Measurements from ENCODE around the gene ELOVL1. TPM values are rescaled to one million over a fixed set of nuclear protein-coding genes. Genes with fewer than 3 reads are reported as not detected.

Gene ELOVL1
- polyA plus RNA-seq, 1 donor, result 68.7 TPM

DNA sequence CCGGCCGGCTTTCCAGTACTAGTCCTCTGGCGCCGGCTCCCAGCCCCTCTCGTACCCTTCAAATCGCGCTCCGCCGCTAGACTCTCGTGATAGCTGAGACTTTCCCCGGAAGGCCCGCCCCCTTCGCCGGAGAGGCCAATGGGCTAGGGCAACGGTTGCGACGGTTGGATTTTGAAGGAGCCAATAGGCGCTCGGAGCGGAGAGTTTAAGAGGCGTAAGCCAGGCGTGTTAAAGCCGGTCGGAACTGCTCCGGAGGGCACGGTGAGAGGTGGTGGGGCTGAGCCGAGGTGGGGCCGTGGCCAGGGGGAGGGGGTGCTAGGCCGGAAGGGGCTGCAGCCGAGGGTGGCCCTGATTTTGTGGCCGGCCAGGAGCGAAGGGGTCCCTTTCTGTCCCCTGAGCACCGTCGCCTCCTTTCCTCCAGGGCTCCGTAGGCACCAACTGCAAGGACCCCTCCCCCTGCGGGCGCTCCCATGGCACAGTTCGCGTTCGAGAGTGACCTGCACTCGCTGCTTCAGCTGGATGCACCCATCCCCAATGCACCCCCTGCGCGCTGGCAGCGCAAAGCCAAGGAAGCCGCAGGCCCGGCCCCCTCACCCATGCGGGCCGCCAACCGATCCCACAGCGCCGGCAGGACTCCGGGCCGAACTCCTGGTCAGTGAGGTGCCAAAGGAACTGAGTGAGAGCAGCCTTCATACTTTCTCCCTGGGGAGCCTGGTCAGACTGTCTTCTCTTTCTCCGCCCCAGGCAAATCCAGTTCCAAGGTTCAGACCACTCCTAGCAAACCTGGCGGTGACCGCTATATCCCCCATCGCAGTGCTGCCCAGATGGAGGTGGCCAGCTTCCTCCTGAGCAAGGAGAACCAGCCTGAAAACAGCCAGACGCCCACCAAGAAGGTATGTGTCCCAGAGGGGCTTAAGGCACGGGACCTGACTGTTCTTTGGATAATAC is 8.8 kb downstream of the ELOVL1 start, which contains the start of gene CDC20:
Gene CDC20, plus strand, starts transcription at position 236 of the 948 bp plus-strand sequence. Its CDS starts 235 bp downstream, at position 471.
- Histone ChIP-seq H3K4me1 (ENCODE audit: control insufficient read depth, insufficient read depth, low read length) (peaks cover 21% of the 10 kb centered on the region), H3K4me3 (ENCODE audit: low read length) (peak within 1 kb of the TSS; percentile 82), H3K36me3 (ENCODE audit: control insufficient read depth, insufficient read depth, low read length) (peaks cover 31% of the 10 kb centered on the region), H3K27me3 (ENCODE audit: control insufficient read depth, insufficient read depth, low read length) (no peaks in the 10 kb centered on the region), H3K9me3 (ENCODE audit: control insufficient read depth, low read depth, low read length) (no peaks in the 10 kb centered on the region), H3K27ac (ENCODE audit: low read length) (peak within 1 kb of the TSS; percentile 95)
- WGBS (ENCODE audit: insufficient coverage, low lambda C conversion rate), result no CpG with 5 or more reads among the region's 59 CpGs
- DNase-seq, result peak; percentile 96 to 98

DNA sequence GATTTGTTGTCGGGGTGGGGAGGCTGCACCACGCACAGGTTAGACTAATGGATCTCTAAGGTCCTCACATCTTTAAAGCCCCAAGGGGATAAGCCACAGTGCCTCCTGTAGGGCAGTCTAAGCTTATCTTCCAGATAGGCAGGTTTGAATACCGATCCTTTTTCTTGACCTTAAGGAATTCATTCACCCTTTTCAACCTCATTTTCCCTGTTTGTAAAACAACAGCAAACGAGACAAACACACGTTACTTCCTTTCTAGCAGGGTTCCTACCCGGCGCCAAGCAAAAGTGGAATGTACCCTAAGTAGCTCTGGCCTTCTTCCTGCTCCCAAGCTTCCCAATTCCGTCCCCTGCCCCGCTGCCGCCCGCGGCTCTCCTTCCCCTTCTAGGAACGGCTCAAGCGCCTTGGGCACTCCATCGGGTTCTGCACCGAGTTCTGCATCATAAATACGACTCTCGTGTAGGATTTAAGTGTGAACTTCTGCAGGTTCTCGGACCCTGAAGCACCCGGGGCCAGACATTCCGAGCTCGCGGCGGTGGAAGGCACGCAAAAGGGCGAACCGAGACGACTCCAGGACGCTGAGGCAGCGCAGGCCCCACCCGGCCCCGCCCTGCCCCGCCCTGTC is 9.6 kb downstream of the ELOVL1 start:
- Histone ChIP-seq H3K27ac (ENCODE audit: low read length) (peak overlapping the region; percentile 95), H3K27me3 (ENCODE audit: control insufficient read depth, insufficient read depth, low read length) (no peaks in the 10 kb centered on the region), H3K4me1 (ENCODE audit: control insufficient read depth, insufficient read depth, low read length) (peaks cover 14% of the 10 kb centered on the region), H3K4me3 (ENCODE audit: low read length) (peak overlapping the region; percentile 82), H3K36me3 (ENCODE audit: control insufficient read depth, insufficient read depth, low read length) (peaks cover 24% of the 10 kb centered on the region), H3K9me3 (ENCODE audit: control insufficient read depth, low read depth, low read length) (no peaks in the 10 kb centered on the region)
- DNase-seq, result peak; percentile 38 to 66
- WGBS (ENCODE audit: insufficient coverage, low lambda C conversion rate), result no CpG with 5 or more reads among the region's 33 CpGs

DNA sequence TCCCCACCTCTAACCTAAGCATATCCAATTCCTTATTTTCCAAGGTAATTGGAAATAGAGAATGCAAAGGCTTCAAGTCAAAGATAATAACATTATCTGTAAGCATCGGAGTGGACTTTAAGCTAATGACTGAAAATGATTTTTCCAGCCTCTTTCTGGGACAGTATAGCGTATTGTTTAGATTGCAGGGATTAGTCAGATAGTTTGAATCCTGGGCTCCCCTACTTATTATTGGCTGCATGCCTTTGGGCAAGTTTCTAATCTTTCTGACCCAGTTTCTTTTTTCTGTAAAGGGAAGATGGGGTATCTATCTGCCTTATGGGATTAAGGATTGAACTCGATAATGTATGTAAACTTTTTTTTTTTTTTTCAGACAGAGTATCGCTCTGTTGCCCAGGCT is 10.6 kb downstream of the ELOVL1 start:
- Histone ChIP-seq H3K9me3 (ENCODE audit: control insufficient read depth, low read depth, low read length) (no peaks in the 10 kb centered on the region), H3K27me3 (ENCODE audit: control insufficient read depth, insufficient read depth, low read length) (no peaks in the 10 kb centered on the region), H3K27ac (ENCODE audit: low read length) (no peak overlapping the region), H3K4me1 (ENCODE audit: control insufficient read depth, insufficient read depth, low read length) (peaks cover 14% of the 10 kb centered on the region), H3K4me3 (ENCODE audit: low read length) (no peak overlapping the region), H3K36me3 (ENCODE audit: control insufficient read depth, insufficient read depth, low read length) (peaks cover 17% of the 10 kb centered on the region)
- WGBS (ENCODE audit: insufficient coverage, low lambda C conversion rate), result no CpG with 5 or more reads among the region's 4 CpGs
- no peak for DNase-seq

DNA sequence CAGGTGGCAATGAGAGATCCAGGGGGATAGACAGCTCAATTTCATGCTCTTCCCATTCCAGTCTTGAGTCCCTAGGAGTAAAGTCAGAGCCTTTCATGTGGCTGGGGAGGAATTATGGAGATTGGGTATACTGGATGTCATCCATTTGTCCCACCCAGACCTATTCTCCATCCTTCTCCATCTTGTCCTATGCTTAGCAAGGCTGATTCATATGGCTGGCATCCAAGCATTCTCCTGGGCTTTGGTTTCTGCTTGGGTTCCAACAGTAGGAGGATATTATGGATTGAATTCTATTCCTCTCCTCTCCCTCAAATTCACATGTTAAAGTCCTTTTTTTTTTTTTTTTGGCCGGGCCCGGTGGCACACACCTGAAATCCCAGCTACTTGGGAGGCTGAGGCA is 12.9 kb downstream of the ELOVL1 start:
- no peak for DNase-seq
- H3K36me3 ChIP-seq (ENCODE audit: control insufficient read depth, insufficient read depth, low read length), result no peaks in the 10 kb centered on the region
- no CpG with 5 or more reads among the region's 2 CpGs for WGBS (ENCODE audit: insufficient coverage, low lambda C conversion rate)

DNA sequence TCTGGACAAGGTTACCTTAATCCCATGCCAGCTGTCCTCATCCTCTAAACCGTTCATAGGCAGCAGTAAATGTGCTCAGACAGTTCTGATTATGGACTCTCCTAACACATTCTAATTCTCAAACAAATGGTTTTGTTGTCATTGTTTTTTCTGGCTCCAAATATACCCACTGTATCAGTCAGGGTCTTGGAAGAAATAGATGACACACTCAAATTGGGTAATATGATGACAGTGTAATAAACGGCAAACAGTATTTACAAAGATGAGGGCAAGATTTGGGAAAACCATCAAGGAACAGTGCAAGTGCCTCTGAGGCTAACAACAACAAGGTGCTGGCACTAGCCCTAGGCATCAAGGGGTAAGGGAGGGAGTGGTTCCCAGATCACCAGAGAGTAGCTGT is 13.3 kb downstream of the ELOVL1 start:
- H3K4me3 ChIP-seq (ENCODE audit: low read length), result no peak overlapping the region
- no peak overlapping the region for H3K27ac ChIP-seq (ENCODE audit: low read length)
- DNase-seq, result no peak
- no peaks in the 10 kb centered on the region for H3K36me3 ChIP-seq (ENCODE audit: control insufficient read depth, insufficient read depth, low read length)
- H3K4me1 ChIP-seq (ENCODE audit: control insufficient read depth, insufficient read depth, low read length), result peaks cover 17% of the 10 kb centered on the region
- H3K9me3 ChIP-seq (ENCODE audit: control insufficient read depth, low read depth, low read length), result no peaks in the 10 kb centered on the region
- WGBS (ENCODE audit: insufficient coverage, low lambda C conversion rate), result 80% methylated on average over 1 of the region's 2 CpGs
- no peaks in the 10 kb centered on the region for H3K27me3 ChIP-seq (ENCODE audit: control insufficient read depth, insufficient read depth, low read length)

More for the DNA sequence above, 12.9 kb downstream of the ELOVL1 start:
- Histone ChIP-seq H3K27me3 (ENCODE audit: control insufficient read depth, insufficient read depth, low read length) (no peaks in the 10 kb centered on the region), H3K4me1 (ENCODE audit: control insufficient read depth, insufficient read depth, low read length) (peaks cover 16% of the 10 kb centered on the region), H3K9me3 (ENCODE audit: control insufficient read depth, low read depth, low read length) (no peaks in the 10 kb centered on the region), H3K4me3 (ENCODE audit: low read length) (no peak overlapping the region), H3K27ac (ENCODE audit: low read length) (no peak overlapping the region)

DNA sequence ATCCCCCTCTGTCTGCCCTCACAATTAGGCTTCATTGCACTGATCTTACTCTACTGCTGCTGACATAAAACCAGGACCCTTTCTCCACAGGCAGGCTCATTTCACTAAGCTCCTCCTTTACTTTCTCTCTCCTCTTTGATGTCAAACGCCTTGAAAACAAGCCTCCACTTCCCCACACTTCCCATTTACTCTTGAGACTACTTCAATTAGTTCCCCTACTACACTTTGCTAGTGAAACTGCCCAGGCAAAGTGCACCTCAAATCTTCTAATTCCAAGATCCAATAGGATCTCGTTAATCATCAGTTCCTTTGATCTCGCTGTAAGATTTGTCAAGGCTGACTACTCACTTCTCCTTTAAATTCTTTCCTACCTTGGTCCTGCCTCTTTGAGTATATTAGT is 14.9 kb downstream of the ELOVL1 start:
- WGBS (ENCODE audit: insufficient coverage, low lambda C conversion rate), result 82% methylated on average over 2 of the region's 3 CpGs
- no peak for DNase-seq

DNA sequence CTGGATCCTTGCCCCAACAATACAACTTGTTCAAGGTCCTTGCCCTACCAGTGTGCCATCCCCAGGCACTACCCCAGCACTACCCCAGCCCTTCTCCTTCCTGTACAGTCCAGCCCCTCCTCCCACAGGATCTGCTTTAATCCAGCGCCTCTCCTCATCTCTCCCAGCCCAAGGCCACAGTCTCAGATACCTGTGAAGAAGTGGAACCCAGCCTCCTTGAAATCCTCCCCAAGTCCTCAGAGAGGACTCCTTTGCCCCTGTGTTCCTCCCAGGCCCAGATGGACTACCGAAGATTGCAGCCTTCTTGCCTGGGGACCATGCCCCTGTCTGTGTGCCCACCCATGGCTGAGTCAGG is 15.5 kb downstream of the ELOVL1 start:
- DNase-seq, result no peak
- Histone ChIP-seq H3K4me3 (ENCODE audit: low read length) (no peak overlapping the region), H3K36me3 (ENCODE audit: control insufficient read depth, insufficient read depth, low read length) (no peaks in the 10 kb centered on the region), H3K9me3 (ENCODE audit: control insufficient read depth, low read depth, low read length) (no peaks in the 10 kb centered on the region), H3K27me3 (ENCODE audit: control insufficient read depth, insufficient read depth, low read length) (peaks cover 4% of the 10 kb centered on the region), H3K27ac (ENCODE audit: low read length) (no peak overlapping the region), H3K4me1 (ENCODE audit: control insufficient read depth, insufficient read depth, low read length) (peaks cover 18% of the 10 kb centered on the region)
- no CpG with 5 or more reads among the region's 2 CpGs for WGBS (ENCODE audit: insufficient coverage, low lambda C conversion rate)

More for the DNA sequence above, 14.9 kb downstream of the ELOVL1 start:
- peaks cover 20% of the 10 kb centered on the region for H3K4me1 ChIP-seq (ENCODE audit: control insufficient read depth, insufficient read depth, low read length)
- no peak overlapping the region for H3K27ac ChIP-seq (ENCODE audit: low read length)
- H3K9me3 ChIP-seq (ENCODE audit: control insufficient read depth, low read depth, low read length), result no peaks in the 10 kb centered on the region
- peaks cover 4% of the 10 kb centered on the region for H3K27me3 ChIP-seq (ENCODE audit: control insufficient read depth, insufficient read depth, low read length)
- no peaks in the 10 kb centered on the region for H3K36me3 ChIP-seq (ENCODE audit: control insufficient read depth, insufficient read depth, low read length)
- H3K4me3 ChIP-seq (ENCODE audit: low read length), result no peak overlapping the region

DNA sequence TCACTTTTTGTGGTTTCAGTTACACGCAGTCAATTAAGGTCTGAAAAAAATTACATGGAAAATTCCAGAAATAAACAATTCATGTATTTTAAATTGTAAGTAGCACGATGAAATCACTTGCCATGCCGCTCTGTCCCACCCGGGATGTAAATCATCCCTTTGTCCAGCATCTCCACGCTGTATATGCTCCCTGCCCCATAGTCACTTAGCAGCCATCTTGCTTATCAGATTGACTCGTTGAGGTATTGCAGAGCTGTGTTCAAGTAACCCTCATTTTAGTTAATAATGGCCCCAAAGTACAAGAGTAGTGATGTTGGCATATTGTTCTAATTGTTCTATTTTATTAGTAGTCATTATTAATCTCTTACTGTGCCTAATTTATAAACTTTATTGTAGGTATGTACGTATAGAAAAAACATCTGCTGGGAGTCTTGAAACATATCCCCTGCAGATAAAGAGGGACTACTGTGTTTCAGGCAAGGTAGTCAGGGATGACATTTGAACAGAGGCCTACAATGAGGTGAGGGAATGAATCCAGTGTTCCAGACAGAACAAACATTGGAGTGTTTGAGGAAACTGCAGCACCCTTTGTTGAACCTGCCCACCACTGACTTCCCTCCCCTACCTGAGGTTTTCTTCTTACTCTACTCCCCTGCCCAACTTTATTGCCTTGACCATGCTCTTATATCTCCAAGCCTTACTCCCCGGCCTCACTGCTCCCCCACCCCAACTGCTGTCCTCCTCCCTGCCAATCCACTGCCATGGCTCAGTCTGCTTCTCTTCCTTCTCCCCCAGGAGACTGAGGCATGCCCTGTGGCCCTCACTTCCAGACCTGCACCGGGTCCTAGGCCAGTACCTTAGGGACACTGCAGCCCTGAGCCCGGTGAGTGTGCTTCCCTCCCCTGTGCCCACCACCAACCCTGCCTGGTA is 16.1 kb downstream of the ELOVL1 start:
- peaks cover 14% of the 10 kb centered on the region for H3K4me1 ChIP-seq (ENCODE audit: control insufficient read depth, insufficient read depth, low read length)
- H3K9me3 ChIP-seq (ENCODE audit: control insufficient read depth, low read depth, low read length), result no peaks in the 10 kb centered on the region
- no peak overlapping the region for H3K27ac ChIP-seq (ENCODE audit: low read length)
- DNase-seq, result no peak
- no peak overlapping the region for H3K4me3 ChIP-seq (ENCODE audit: low read length)
- no peaks in the 10 kb centered on the region for H3K36me3 ChIP-seq (ENCODE audit: control insufficient read depth, insufficient read depth, low read length)
- H3K27me3 ChIP-seq (ENCODE audit: control insufficient read depth, insufficient read depth, low read length), result peaks cover 4% of the 10 kb centered on the region
- 80% methylated on average over 2 of the region's 10 CpGs for WGBS (ENCODE audit: insufficient coverage, low lambda C conversion rate)

DNA sequence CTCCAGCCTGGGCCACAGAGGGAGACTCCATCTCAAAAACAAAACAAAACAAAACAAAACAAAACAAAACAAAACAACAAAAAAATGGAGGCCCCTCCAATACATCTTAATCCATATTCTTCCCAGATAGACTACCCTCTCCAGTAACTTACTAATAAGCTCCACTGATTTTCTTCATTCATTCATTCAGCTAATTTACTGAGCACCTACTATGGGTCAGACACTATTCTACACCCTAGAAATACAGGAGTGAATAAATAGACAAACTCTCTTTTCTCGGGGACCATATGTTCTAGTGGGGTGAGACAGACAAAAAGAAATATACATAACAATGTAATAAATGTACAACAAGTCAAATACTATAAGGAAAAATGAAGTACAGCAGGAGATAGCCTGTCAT is 16.8 kb downstream of the ELOVL1 start:
- Histone ChIP-seq H3K27me3 (ENCODE audit: control insufficient read depth, insufficient read depth, low read length) (peaks cover 4% of the 10 kb centered on the region), H3K36me3 (ENCODE audit: control insufficient read depth, insufficient read depth, low read length) (no peaks in the 10 kb centered on the region), H3K4me1 (ENCODE audit: control insufficient read depth, insufficient read depth, low read length) (peaks cover 14% of the 10 kb centered on the region), H3K27ac (ENCODE audit: low read length) (no peak overlapping the region), H3K9me3 (ENCODE audit: control insufficient read depth, low read depth, low read length) (no peaks in the 10 kb centered on the region), H3K4me3 (ENCODE audit: low read length) (no peak overlapping the region)
- no CpG with 5 or more reads among the region's 1 CpG for WGBS (ENCODE audit: insufficient coverage, low lambda C conversion rate)
- DNase-seq, result no peak
